Tracheal epithelial cell (primary cell): ENCODE data around the gene IFNL3. TPM values are rescaled to one million over a fixed set of nuclear protein-coding genes. Genes with fewer than 3 reads are reported as not detected.

Source experiments
- total RNA-seq: library from RNA; depleted of rRNA; stranded (reverse); fragments of >200 nt; gene quantifications from 2 replicates; pipeline ENCODE4 v1.2.1, GENCODE V29; 2014

IFNL3 gene
- not detected in 2 replicates for total RNA-seq

GRCh38 chr19:39244410-39245100 lies at the start of gene IFNL3:
IFNL3 (minus strand) TSS chr19:39245006; CDS start chr19:39244967, 39 bp downstream.

GRCh38 chr19:39268085-39268484 lies 23.3 kb upstream of the IFNL3 start, which contains the start of gene IFNL2:
IFNL2 (plus strand) TSS chr19:39268396; CDS start chr19:39268569, 173 bp downstream.

GRCh38 chr19:39248806-39249205 lies 4.0 kb upstream of the IFNL3 start, which contains the start of gene IFNL4:
IFNL4 (minus strand) TSS chr19:39248856.

DNA sequence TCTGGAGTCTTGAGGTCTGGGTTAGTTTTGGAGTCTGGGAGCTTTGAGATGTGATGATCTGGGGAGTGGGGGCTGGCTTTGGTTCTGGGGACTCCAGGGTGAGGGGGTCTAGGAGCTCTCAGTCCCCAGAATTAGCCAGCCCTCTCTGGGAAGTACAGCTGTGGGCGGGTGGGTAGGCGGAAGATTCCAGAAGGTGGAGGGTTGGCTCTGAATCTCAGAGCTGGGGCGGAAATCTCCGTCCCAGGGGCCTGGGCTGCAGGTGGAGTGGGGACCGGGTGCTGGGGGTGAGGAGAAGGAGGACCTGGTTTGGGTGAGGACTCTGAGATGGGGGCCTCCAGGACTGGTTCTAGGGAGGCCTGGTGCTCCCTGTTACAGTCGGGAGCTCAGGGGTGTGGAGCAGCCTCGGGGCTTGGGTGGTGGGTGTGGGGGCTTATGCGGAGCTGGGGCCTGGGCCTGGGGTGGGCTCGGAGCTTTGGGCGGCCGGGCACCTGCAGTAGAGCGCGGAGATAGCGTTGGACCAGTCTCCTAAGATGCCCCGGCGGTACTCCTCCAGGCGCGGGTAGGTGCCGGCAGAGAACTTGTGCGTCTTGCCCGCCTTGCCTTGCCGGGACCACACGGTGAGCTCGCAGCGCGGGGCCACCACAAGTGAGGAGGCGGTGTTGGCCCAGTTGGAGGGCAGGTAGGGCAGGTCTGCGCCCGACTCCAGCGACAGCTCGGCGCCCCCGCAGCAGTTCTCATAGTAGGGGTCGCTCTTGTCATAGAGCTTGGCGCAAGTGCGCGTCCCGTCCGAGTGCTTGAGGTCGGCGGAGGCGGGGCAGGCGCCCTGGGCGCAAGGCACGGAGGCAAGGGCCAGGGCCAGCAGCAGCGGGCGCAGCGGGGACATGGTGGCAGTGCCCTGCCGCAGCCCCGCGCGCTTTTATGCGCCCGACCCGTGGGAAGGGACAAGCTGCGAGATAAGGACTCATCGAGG lies 41.1 kb downstream of the IFNL3 start, which contains the start of gene SYCN:
SYCN (minus strand) TSS at position 892 of the 970 bp plus-strand sequence; CDS start at position 883, 9 bp downstream.

DNA sequence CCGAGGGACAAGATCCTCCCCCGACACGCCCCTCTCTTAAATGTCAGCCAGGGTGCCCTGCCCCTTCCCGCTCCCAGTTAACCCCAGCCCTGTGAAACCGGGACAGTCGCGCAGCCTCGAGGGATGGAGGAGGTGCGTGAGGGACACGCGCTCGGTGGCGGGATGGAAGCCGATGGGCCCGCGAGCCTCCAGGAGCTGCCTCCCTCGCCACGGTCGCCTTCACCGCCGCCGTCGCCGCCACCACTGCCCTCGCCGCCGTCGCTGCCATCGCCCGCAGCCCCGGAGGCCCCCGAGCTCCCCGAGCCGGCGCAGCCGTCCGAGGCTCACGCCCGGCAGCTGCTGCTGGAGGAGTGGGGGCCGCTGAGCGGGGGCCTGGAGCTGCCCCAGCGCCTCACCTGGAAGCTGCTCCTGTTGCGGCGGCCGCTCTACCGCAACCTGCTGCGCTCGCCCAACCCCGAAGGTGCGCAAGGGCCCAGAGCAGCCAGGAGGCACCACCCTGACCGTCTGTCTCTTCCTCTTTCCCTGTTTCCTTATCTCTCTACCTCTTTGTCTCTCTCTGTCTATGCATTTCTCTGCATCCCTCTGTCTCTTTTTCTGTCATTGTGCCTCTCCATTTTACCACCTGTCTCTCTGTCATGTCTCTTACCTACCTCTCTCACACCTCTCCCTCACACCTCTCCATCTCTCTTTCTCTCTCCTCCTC lies 47.8 kb downstream of the IFNL3 start, which contains the start of gene NCCRP1:
NCCRP1 (plus strand) TSS at position 105 of the 703 bp plus-strand sequence; CDS start at position 124, 19 bp downstream.

Other genes with a start within 250 kb of the IFNL3 start
- 4.9 and 9.6 TPM in 2 replicates for gene FBXO27, start 212.5 kb downstream of the IFNL3 start, total RNA-seq
- 0.43 and 1.4 TPM in 2 replicates for gene ACP7, start 160.6 kb downstream of the IFNL3 start, total RNA-seq
- gene PAK4, start 119.2 kb downstream of the IFNL3 start, total RNA-seq = 5.5 and 9.2 TPM in 2 replicates
- 4.8 and 9.4 TPM in 2 replicates for gene NCCRP1, start 48.0 kb downstream of the IFNL3 start, total RNA-seq
- gene SYCN, start 40.7 kb downstream of the IFNL3 start, total RNA-seq = not detected in 2 replicates
- gene IFNL4, start 3.9 kb upstream of the IFNL3 start, total RNA-seq = not detected in 2 replicates
- not detected in 2 replicates for gene IFNL2, start 23.4 kb upstream of the IFNL3 start, total RNA-seq
- gene IFNL1, start 51.4 kb upstream of the IFNL3 start, total RNA-seq = not detected in 2 replicates
- gene LRFN1, start 75.9 kb upstream of the IFNL3 start, total RNA-seq = 0.24 and 0.43 TPM in 2 replicates
- not detected in 2 replicates for gene GMFG, start 91.0 kb upstream of the IFNL3 start, total RNA-seq
- gene SAMD4B, start 97.4 kb upstream of the IFNL3 start, total RNA-seq = 31.5 and 37.6 TPM in 2 replicates
- 11.1 and 23.6 TPM in 2 replicates for gene PAF1, start 146.1 kb upstream of the IFNL3 start, total RNA-seq
- gene MED29, start 146.4 kb upstream of the IFNL3 start, total RNA-seq = 9.8 and 10.4 TPM in 2 replicates
- 5.8 TPM in 2 replicates for gene ZFP36, start 161.8 kb upstream of the IFNL3 start, total RNA-seq
- gene PLEKHG2, start 167.7 kb upstream of the IFNL3 start, total RNA-seq = 3.6 and 8.2 TPM in 2 replicates
- gene RPS16, start 190.9 kb upstream of the IFNL3 start, total RNA-seq = 72.5 and 139 TPM in 2 replicates
- 28.1 and 48.0 TPM in 2 replicates for gene SUPT5H, start 200.6 kb upstream of the IFNL3 start, total RNA-seq
- gene TIMM50, start 235.8 kb upstream of the IFNL3 start, total RNA-seq = 100 and 120 TPM in 2 replicates